ENCODE measurements around the gene VPS72. TPM values are rescaled to one million over a fixed set of nuclear protein-coding genes. Genes with fewer than 3 reads are reported as not detected.
A peak's percentile ranks its signal among the peaks of the same experiment; 100 is the strongest.

The VPS72 gene
- total RNA-seq, 4 donors from 2014 or later: 21.5 to 26.9 (median 24.4) TPM

DNA sequence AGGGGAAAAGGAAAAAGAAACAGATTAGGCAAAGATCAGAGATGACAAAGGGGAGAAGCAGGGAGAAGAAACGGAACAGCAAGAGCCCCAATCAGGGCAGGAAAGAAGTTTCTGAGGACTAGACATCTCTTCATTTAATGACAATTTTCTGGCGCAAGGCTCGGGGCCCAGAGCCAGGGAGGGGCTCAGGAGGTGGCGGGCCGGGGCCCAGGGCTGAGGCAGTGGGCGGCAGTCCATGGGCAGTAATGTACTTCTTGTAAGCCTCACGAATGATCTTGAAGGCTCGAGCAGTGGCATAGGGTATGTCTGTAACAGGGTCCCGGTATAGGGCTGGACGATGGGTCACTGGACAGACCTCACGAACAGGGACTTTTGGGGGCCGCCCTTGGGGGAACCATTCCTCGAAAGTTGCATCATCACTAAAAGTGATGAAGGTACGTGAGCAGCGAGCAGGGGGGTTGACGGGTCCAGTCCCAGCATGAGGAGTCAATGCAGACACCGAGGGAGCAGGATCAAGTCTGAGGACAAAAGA, 13.4 kb downstream of the VPS72 start:
- H3K4me1 ChIP-seq: no peaks in the 10 kb centered on the region
- no peaks in the 10 kb centered on the region for H3K9me3 ChIP-seq
- no peak for DNase-seq
- H3K4me3 ChIP-seq: no peak overlapping the region
- H3K27ac ChIP-seq: no peak overlapping the region
- H3K27me3 ChIP-seq: no peaks in the 10 kb centered on the region
- H3K36me3 ChIP-seq: peaks cover 0 to 87% (median 0%) of the 10 kb centered on the region in 3 donors
- TF ChIP-seq POLR2A (IDR thresholded peaks at IDR 0.05): no peak
- TF ChIP-seq, protein P1, sequence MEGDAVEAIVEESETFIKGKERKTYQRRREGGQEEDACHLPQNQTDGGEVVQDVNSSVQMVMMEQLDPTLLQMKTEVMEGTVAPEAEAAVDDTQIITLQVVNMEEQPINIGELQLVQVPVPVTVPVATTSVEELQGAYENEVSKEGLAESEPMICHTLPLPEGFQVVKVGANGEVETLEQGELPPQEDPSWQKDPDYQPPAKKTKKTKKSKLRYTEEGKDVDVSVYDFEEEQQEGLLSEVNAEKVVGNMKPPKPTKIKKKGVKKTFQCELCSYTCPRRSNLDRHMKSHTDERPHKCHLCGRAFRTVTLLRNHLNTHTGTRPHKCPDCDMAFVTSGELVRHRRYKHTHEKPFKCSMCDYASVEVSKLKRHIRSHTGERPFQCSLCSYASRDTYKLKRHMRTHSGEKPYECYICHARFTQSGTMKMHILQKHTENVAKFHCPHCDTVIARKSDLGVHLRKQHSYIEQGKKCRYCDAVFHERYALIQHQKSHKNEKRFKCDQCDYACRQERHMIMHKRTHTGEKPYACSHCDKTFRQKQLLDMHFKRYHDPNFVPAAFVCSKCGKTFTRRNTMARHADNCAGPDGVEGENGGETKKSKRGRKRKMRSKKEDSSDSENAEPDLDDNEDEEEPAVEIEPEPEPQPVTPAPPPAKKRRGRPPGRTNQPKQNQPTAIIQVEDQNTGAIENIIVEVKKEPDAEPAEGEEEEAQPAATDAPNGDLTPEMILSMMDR (IDR thresholded peaks at IDR 0.05): no peak

DNA sequence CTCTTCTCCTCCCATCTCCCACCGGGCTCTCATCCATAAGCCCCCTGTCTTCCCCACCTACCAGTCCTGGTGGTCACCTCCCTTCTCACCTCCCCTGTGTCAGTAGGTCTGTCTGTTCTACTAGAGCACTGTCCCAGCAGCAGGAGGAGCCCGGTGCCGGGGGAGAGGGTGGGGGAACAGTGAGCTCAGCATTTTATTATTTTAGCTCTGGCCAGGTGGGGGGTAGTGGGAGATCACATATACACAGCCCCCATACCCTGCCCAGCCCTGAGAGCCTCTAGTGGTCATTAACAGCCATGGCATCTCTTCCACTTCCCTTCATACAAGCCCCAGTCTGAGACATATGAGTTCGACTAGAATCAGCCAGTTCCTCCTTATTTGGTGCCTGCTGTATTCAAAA, 14.1 kb downstream of the VPS72 start, which contains the start of gene TMOD4:
Gene TMOD4, minus strand, starts transcription at position 119 of the 400 bp plus-strand sequence. CDS start 1,106 bp downstream, outside the sequence.
- Histone ChIP-seq H3K27ac (peak within 1 kb of the TSS in 1 of 4 donors; percentile 5), H3K4me3 (no peak within 1 kb of the TSS), H3K9me3 (no peaks in the 10 kb centered on the region), H3K36me3 (peaks cover 0 to 85% (median 0%) of the 10 kb centered on the region in 3 donors), H3K27me3 (no peaks in the 10 kb centered on the region), H3K4me1 (no peaks in the 10 kb centered on the region)
- no peak for DNase-seq
- TF ChIP-seq, protein P1 (IDR thresholded peaks at IDR 0.05): peak in 3 of 6 experiments; percentile 24 to 32 (median 28)
- no peak for TF ChIP-seq POLR2A (IDR thresholded peaks at IDR 0.05)

DNA sequence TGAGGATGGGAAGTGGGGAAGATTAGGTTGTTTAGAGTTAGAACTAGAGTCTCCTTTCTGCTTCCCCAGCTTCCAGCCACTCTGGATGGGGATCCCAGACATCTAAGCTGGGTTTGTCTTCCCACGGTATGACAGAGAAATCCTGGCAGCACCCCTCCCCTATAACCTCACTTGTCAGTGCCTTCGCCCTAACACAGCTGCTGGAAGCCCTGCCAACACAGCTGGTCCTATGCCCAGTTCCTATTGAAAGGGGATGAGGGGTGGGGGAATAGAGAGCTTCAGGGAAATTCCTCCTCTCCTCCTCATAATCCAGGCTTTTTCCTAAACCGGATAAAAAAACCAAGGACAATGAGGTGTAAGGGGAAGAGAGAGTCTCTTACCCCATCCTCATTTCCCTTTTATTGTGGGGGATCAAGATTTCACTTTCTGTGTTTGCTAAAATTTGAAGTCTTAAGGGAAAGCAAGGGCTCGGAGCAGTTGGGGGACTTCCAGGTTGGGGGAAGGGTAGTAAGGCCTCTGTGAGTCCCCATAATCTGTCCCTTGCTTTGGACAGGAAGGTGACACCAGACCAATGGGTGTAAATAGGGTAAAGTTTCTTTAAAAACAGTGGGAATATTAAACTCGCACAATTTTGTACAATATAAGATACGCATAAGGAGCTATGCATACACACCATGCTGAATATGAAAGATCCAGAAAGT, 14.8 kb downstream of the VPS72 start:
- H3K4me1 ChIP-seq: no peaks in the 10 kb centered on the region
- no peak for DNase-seq
- H3K27me3 ChIP-seq: no peaks in the 10 kb centered on the region
- no peak for TF ChIP-seq POLR2A (IDR thresholded peaks at IDR 0.05)
- TF ChIP-seq, protein P1 (IDR thresholded peaks at IDR 0.05): no peak
- H3K4me3 ChIP-seq: no peak overlapping the region
- H3K9me3 ChIP-seq: no peaks in the 10 kb centered on the region
- H3K27ac ChIP-seq: peak overlapping the region in 1 of 4 donors; percentile 5
- peaks cover 0 to 83% (median 0%) of the 10 kb centered on the region in 3 donors for H3K36me3 ChIP-seq

DNA sequence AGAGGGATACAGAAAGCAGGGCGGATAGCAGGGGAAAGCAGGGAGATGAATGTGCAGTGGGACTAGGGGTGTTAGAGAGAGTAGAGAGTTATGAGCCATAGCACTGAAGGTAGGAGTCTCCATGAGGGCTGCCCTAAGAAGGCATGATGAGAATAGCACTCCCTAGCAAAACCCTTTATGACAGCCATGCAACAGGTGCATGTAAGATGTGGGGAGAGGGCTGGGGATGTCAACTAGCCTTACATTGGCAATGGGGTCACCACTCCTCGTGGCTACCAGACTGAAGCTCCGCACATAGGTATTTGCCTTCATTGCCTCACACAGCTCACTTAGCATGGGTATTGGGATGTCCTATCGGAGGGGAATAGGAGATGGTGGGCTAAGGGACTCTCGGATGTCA, 18.8 kb downstream of the VPS72 start:
- no peak for DNase-seq
- no peak overlapping the region for H3K4me3 ChIP-seq
- no peaks in the 10 kb centered on the region for H3K27me3 ChIP-seq
- TF ChIP-seq, protein P1 (IDR thresholded peaks at IDR 0.05): no peak
- no peak for TF ChIP-seq POLR2A (IDR thresholded peaks at IDR 0.05)
- H3K4me1 ChIP-seq: peaks cover 0 to 11% (median 6%) of the 10 kb centered on the region in 4 donors
- H3K36me3 ChIP-seq: peaks cover 0 to 69% (median 0%) of the 10 kb centered on the region in 3 donors
- no peak overlapping the region for H3K27ac ChIP-seq
- no peaks in the 10 kb centered on the region for H3K9me3 ChIP-seq

DNA sequence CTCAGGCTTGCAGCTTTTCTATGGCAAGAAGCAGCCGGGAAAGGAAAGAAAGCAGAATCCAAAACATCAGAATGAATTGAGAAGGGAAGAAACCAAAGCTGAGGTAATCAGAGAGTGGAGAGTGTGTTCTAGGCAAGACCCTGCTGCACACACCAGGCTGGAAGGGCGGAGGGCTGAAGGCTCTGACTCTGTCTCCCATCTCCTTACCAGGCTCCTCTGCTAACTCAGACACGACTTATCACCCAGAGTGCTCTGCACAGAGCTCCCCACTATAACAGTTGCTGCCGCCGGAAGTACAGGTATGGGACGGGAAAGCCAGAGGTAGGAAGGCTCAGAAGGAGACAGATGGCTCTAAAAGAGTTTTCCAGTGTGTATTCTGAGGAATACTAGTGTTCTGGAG, 22.9 kb downstream of the VPS72 start:
- TF ChIP-seq, protein P1 (IDR thresholded peaks at IDR 0.05): no peak
- TF ChIP-seq POLR2A (IDR thresholded peaks at IDR 0.05): no peak
- H3K27me3 ChIP-seq: no peaks in the 10 kb centered on the region
- peak overlapping the region in 1 of 4 donors; percentile 74 for H3K4me3 ChIP-seq

More for the DNA sequence above, 22.9 kb downstream of the VPS72 start:
- no peak for DNase-seq
- H3K27ac ChIP-seq: no peak overlapping the region
- H3K9me3 ChIP-seq: no peaks in the 10 kb centered on the region
- H3K36me3 ChIP-seq: peaks cover 0 to 36% (median 0%) of the 10 kb centered on the region in 3 donors
- peaks cover 0 to 19% (median 8%) of the 10 kb centered on the region in 4 donors for H3K4me1 ChIP-seq
